HT1080 (cell line): ENCODE data around the gene FTCDNL1. TPM values are rescaled to one million over a fixed set of nuclear protein-coding genes. Genes with fewer than 3 reads are reported as not detected.
A peak's percentile ranks its signal among the peaks of the same experiment; 100 is the strongest.

Experiments used
- DNase-seq: peaks from one replicate; pipeline ENCODE4 v3.0.0-alpha.2; 2015; ENCODE audit warnings: low read depth
- small RNA-seq: library from RNA; depleted of rRNA; stranded (forward); fragments of <200 nt; gene quantifications from one replicate; pipeline ENCODE3, GENCODE V24; 2014
- total RNA-seq: library from RNA; depleted of rRNA; stranded (reverse); fragments of >200 nt; shearing (Covaris generic); gene quantifications from 2 replicates; pipeline ENCODE4 v1.2.3, GENCODE V29; 2014; rRNA removed

Gene FTCDNL1
- total RNA-seq, 1 experiment from 2014 or later = 2.0 TPM

GRCh38 chr2:199743415-199744120 lies 107.4 kb downstream of the FTCDNL1 start:
- DNase-seq = no peak

DNA sequence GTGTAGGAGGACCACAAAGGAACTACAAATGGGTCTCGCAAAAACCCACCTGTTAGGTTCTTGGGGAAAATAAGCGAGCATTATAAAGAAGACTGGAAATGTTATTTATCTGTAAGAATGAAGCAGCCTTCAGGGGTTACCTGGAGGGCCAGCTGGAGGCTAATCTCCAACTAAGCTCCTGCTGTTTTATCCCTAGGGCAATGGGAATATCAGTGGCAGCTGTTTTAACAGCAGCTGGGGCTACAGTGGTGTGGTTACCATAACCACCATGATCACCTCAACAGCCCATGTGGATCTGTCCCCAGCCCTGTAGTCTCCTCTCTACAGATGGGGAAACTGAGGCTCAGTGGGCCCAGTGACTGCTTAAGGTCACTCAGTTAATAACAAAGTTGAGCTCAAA lies 108.1 kb downstream of the FTCDNL1 start:
- no peak for DNase-seq

DNA sequence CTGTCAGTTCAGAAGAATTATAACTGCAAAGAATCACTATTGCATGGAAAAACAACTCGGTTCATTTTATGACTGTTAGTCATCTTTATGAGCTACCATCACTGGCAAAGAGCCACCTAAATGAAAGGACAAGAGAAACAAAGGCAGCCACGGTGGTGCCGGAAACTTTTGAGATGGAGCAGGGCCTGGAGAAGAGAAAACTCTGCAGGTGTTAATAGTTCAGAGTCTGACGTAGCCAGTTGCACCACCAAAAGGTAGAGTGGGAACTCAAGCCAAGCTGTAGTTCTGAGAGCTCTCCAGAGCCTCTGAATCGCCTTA lies 110.9 kb downstream of the FTCDNL1 start:
- DNase-seq = no peak

DNA sequence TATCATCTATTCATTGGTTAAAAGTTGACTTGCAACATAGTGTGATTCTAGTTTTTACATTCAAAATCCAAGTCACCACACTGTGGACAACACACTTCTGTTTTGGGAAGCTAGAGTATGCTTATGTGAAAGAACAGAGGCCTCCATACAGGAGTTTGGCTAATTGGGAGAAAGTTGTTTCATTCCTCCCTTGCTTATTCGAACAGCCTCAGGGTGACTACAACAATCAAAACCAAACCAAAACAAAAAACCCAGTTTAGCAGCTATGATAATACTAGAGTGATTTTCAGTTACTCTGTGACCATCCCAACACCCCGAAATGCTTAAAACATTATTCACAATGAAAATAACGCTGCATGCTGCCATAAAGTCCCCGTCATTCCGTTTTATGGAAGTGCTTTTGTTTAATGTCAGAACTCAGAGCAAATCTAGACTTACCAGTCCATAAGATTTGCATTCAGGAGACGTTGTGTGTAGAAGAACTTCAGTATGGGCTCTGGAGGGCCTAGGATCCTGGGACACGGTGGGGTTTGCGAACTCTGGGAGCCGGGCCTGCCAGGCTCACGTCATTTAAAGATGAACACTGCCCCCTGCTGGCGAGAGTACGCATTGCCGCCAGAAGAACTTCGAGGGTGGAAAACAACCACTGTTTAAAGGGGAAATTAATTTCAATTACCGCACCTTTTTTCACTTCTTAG lies 111.4 kb downstream of the FTCDNL1 start:
- peak; percentile 47 for DNase-seq

GRCh38 chr2:199738727-199739412 lies 112.1 kb downstream of the FTCDNL1 start:
- peak; percentile 4 for DNase-seq

GRCh38 chr2:199734651-199735050 lies 116.3 kb downstream of the FTCDNL1 start:
- DNase-seq = no peak

DNA sequence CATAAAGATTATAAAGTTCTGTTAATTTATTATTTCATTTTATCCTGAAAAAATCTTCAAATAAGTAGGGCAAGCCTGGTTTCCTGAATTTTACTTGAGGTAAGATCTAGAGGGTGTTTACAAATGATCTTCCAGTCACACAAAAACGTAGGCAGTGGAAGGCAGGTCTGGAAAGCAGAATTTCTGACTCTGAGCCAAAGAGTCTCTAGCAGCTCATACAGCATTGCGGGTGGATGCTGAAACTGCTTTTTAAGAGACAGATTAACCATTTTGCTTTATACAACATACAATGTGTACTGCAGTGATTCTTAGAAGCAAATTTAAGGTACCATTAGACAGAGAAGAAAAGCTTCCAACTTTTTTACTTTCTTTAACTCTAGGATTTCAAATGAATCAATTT lies 117.0 kb downstream of the FTCDNL1 start:
- no peak for DNase-seq

DNA sequence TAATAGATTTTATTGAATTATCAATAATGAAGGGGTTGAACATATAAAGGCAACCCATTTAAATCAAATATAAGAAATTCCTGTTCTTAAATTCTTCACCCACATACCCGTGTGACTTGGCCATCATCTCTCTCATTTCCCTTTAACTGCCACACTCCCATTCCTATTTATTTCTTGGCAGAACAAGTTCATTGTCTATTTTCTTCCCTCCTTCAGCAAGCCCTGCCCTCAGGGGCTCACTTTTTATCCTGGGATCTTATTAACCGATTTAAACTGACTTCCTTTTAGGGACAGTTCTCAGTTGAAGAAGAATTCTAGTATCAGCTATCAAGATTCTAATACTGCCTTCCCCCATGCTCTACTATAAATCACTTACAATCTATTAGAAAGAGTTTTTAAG lies 123.2 kb downstream of the FTCDNL1 start:
- DNase-seq = no peak

- no peak for DNase-seq
Observed at GRCh38 chr2:199727306-199727705, 123.7 kb downstream of the FTCDNL1 start.

DNA sequence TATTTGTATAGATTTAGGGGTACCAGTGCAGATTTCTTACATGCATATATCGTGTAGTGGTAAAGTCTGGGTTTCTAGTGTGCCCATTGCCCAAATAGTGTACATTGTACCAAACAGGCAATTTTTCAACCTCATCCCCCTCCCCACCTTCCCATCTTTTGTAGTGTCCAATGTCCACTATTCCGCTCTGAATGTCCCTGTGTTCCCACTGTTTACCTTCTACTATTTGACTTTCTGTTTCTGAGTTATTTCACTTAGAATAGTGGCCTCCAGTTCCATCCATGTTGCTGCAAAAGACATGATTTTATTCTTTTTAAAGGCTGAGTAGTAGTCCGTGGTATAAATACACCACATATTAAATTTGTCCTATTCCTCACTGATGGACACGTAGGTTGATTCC lies 132.9 kb downstream of the FTCDNL1 start:
- no peak for DNase-seq

DNA sequence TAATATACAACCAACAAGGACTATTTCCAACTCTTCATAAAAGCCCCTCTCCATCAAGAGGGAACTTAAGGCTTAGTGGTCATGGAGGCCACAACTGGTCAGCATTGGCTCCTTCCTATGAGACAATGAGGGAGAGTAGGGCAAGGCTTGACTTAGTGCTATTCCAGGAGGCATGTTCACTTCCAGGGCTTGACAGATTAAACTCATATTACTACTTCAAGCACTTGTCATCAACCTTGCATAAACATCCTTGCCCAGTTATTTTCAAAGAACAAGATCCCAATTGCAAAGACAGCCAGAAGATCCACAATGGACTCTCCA lies 133.4 kb downstream of the FTCDNL1 start:
- no peak for DNase-seq

DNA sequence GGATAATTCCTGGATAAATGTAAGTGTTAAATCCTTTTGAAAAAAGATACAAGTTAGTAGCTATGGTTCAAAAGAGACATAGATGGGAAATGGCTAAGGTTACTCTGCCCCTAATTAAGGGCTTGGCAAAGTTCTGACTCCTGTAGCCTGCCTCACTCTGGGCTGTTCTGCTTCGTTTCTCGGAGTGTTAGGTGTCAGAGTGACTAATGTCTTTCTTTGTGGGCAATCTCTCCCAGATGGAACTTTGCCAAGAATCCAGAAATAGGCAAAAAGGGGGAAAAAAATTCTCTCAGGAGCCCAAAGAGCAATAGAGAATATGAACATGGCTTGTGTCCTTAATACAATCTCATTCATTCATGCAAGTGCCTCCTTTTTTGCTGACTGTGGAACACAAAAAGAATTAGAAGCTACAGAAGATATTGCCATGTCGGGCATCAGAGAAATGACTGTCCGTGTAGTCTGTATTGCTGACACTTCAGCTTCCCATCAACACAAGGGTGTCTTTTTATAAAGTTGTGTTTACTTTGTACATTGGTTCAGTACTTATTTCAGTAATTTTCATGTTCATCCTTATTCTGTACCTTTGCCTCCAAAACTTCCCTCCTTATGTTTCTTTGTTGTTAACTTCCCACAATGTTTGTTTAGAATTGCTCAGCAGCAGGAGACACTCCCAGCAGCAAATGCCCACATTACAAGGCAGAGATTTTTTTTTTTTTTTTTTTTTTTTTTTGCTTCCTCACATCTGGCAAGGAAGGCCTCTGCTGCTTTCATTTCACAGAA lies 134.0 kb downstream of the FTCDNL1 start:
- DNase-seq = peak; percentile 43

- DNase-seq = no peak
Observed at GRCh38 chr2:199713746-199714145, 137.2 kb downstream of the FTCDNL1 start.

DNA sequence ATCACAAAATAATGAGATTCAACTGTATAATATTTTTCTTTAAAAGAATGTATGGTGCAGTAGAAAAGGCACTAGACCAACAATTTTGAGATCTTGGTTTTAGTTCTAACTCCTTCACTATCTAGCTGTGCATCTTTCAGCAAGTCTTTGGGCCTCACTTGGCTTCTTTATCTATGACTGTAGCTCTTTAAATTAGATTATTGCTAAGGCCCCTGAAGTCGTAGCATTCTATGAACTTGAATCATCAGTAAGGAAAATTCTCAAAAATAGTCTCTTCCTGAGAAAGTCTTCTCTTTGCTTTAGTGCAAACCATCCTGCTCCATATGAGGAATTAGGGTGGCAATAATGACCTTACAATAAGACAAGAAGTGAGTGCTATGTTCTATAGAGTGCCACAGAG lies 140.4 kb downstream of the FTCDNL1 start:
- DNase-seq = no peak

Small RNAs within 50 kb of the gene (small RNA-seq; reads per million reads assigned to genes)
- gene AC108032.1 (not detected), gene RN7SL717P (not detected)

Other genes starting within 250 kb of the FTCDNL1 start
- gene C2orf69, start 60.1 kb upstream of the FTCDNL1 start, total RNA-seq = 10.7 and 17.4 TPM in 2 replicates
- 4.6 and 5.3 TPM in 2 replicates for gene TYW5, start 104.3 kb upstream of the FTCDNL1 start, total RNA-seq
- gene MAIP1, start 104.4 kb upstream of the FTCDNL1 start, total RNA-seq = 48.2 and 49.4 TPM in 2 replicates